HG02642 (cell line): ENCODE results near the gene PLEKHA7.
"Not testable (repeated sequence)": the region's sequence is repeated elsewhere in the genome, so short reads cannot be mapped to it uniquely, and the experiment has no call there.

Experiments
- ATAC-seq: cut with Tn5 transposase; IDR thresholded peaks from one replicate; pipeline ENCODE4 v1.9.1; 2021; ENCODE audit warnings: mild to moderate bottlenecking; ENCODE audit not compliant: unreplicated experiment, poor library complexity

The PLEKHA7 gene

DNA sequence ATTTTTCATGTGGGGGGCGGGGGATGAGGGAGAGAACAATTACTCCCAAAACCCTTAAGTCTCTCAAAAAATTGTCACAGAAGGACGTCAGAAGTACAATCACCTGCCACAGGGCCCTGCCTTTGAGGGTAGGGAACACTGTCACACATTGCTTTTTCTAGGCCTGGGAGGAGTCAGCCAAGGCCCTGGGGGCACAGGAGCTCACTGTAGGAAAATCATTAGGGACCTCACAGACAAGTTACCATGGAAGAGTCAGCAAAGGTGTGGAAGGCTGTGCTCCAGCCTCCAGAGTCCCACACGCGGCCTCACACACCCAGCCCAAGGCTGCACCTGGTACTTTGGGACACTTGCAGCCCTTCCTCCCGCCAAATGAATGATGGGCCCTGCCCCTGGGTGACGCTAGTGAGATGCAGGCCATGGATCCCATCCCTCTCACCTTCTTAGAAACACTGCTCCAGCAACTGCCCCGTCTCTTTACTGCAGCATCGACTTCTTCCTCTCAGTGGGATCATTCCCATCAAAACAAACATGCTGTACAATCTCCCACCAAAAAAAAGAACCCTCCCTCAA, 3.3 kb downstream of the PLEKHA7 start:
- no peak for ATAC-seq

DNA sequence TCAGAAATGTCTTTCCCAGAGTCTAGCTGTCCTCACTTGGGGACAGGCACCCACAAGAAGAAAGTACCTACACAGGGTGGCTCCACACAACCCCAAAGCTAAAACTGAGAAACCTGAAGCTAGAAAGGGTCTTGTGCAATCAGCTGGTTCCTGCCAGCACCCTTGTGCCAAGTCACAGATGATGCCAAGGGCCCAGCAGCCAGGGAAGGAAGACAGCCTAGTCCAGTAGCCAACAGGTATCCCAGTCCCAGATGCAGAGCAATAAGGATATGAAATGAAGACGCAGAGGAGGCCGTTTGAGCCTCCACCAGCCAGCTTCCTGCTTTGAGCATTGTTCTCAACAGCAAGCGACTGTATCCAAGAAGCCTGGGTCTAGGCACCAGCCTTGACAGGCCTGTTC, 6.1 kb downstream of the PLEKHA7 start:
- no peak for ATAC-seq

GRCh38 chr11:17005646-17006045, 8.6 kb downstream of the PLEKHA7 start:
- ATAC-seq, result no peak

DNA sequence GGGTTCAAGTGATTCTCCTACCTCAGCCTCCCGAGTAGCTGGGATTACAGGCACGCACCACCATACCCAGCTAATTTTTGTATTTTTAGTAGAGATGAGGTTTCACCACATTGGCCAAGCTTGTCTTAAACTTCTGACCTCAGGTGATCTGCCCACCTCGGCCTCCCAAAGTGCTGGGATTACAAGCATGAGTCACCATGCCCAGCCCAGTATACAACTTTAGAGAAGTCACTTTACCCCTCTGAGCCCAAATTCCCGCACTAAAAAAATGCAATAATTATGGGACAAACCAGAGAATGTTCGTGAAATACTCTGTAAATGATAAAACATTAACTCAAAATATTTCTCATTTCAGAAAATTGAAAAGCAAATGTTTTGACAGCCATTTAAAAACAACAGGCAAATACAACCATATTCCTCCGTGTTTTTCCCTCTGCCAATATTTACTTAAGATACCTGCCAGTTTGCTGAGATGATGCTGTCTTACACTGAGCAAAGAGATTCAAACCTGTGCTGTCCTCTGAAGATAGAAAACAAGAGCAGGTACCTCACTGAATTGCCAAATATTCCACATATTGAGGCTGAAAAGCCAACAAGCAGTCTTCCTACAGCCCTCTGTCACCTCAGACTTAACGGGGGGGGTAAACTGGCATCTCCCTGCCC, 9.6 kb downstream of the PLEKHA7 start:
- ATAC-seq, result no peak

GRCh38 chr11:17003426-17003825, 10.8 kb downstream of the PLEKHA7 start:
- no peak for ATAC-seq

GRCh38 chr11:17002543-17002942, 11.7 kb downstream of the PLEKHA7 start:
- ATAC-seq, result no peak

- no peak for ATAC-seq
Observed at GRCh38 chr11:17001806-17002205, 12.4 kb downstream of the PLEKHA7 start.

DNA sequence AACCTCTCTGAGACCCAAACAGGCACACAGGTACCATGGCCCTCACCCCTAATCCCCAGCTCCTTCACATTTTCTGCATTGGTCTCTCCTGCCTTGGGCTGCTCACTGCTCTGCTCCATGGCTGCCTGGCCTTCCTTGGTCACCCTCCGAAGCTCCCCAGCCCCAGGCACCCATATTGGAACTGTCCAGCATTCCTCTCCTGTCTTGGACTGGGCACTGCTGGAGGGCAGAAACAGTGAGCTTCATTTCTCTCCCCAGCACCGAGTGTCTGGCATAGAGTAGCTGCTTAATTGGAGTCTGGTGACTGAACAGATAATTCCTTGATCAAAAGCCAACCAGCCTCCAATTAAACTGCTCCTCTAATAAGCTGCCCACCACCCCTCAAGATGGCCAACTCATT, 13.2 kb downstream of the PLEKHA7 start:
- no peak for ATAC-seq

DNA sequence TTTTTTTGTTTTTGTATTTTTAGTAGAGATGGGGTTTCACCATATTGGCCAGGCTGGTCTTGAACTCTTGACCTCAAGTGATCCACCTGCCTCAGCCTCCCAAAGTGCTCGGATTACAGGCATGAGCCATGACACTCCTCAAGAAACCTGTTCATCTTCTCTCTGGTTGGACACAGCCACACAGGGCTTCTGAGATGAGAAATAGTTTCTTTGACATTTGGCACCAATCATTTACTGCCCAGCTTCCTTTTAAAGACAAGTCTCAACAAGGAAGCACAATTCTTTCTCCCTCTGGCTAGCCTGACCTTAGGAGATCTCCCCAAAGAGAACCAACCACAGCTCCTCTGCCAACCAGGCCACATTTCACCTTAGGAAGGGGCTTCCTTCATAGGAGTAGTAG, 14.0 kb downstream of the PLEKHA7 start:
- ATAC-seq, result not testable (repeated sequence)

DNA sequence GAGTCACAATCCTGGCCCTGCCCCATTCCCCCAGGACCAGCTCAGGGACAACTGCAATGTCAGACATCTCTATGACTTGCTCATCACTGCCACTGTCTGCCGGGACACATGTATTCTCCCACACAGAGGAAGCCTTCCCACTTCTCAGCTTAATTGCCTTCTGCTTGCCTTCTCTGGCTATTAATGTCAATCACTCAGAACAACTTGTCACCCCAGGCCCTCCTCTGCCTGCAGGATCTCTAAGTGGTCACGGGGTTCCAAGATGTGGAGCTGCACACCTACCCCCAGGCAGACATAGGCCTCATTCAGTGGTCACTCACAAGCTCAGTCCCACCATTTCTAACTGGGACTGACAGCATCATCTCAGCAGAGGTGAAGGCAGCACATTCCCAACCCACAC, 15.1 kb downstream of the PLEKHA7 start:
- ATAC-seq, result no peak

- ATAC-seq, result no peak
Observed at GRCh38 chr11:16997624-16998023, 16.6 kb downstream of the PLEKHA7 start.

GRCh38 chr11:16993495-16993894, 20.7 kb downstream of the PLEKHA7 start:
- ATAC-seq, result no peak

DNA sequence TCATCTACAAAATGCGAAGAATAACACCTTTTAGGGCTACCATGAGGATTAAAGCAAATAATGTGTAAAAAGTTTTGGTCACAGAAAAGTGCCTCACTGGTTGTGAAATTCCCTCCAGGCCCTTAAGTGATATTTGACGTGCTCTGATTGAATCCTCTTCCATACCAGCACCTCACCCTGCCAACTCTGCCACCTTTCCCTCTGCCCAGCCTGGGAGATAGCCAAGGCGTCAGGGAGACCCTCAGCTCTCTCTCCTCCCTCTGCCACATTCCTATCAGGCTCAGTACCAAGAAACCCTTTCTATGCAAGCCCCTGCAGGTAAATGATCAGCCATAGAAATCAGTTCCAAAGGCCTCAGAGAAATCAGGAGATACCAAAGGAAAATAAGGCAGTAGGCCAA, 21.4 kb downstream of the PLEKHA7 start:
- ATAC-seq, result no peak

DNA sequence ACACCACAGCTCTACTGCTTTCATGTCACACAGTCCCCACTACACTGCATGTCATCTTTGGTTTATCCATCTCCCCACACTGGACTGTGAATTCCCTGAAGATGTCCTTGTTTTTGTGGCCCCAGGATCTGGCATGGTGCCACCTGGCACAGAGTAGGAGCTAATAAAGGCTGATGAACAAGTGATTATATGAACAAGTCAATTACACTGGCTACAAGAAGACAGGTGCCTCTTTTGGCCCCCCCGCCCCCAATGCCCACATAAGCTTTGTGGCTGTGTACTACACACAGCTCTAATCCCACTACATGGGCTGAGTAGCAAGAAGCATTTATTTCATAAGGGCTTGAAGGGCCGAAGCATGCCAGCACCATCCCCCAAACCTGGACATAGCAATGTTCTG, 24.7 kb downstream of the PLEKHA7 start:
- no peak for ATAC-seq

- ATAC-seq, result no peak
Observed at GRCh38 chr11:16987205-16987568, 27.0 kb downstream of the PLEKHA7 start.

- ATAC-seq, result peak; percentile 97
Observed at GRCh38 chr11:16986434-16987204, 27.6 kb downstream of the PLEKHA7 start.

DNA sequence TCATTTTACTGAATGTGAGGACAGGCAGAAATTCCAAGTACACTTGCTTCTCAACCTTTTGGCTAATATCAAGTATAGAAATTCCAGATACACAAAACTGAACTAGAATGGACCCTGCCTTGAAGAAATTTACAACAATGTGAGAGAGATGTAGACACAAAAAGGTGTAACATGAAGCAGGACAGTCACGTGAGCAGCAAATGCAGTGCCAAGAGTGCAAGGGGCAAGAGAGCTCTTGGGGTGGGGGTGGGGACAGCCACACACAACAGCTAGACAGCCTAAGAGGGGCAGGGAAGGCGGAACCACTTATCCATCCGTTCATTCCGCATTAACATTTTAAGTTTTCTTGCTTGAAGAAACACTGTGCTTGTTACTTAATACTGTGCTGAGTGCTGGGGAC, 28.9 kb downstream of the PLEKHA7 start:
- no peak for ATAC-seq

DNA sequence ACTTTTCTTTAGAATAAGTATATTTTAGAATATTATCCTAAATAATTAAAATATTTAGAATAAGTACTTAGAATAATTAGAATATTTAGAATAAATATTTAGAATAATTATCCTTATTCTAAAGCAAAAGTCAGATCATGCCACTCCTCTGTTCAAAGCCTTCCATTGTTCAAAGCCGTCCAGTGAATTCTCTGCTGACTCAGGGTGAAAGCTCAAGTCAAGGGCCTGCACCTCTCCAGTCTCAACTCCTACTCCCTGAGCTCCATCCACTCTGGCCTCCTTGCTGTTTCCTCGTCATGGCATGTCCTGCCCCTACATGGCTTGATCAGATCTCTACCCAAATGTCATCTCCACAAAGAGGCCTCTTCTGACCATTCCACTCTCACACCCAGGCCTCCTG, 30.0 kb downstream of the PLEKHA7 start:
- ATAC-seq, result no peak

- no peak for ATAC-seq
Observed at GRCh38 chr11:16982809-16983208, 31.4 kb downstream of the PLEKHA7 start.

GRCh38 chr11:16982256-16982671, 31.9 kb downstream of the PLEKHA7 start:
- no peak for ATAC-seq

- ATAC-seq, result no peak
Observed at GRCh38 chr11:16981651-16982194, 32.5 kb downstream of the PLEKHA7 start.
